Activated CD4-positive, alpha-beta T cell treated with anti-CD3 and anti-CD28 coated beads, Interleukin-2, amount 50 U/mL, for 48 hours (primary cell): ENCODE measurements around the gene TYW1B.
"Not testable (repeated sequence)": the region's sequence is repeated elsewhere in the genome, so short reads cannot be mapped to it uniquely, and the experiment has no call there.

Experiments used
- DNase-seq, 2 experiments: peaks; one replicate each; pipeline ENCODE4 v3.0.0-alpha.2; 2020

Gene TYW1B

DNA sequence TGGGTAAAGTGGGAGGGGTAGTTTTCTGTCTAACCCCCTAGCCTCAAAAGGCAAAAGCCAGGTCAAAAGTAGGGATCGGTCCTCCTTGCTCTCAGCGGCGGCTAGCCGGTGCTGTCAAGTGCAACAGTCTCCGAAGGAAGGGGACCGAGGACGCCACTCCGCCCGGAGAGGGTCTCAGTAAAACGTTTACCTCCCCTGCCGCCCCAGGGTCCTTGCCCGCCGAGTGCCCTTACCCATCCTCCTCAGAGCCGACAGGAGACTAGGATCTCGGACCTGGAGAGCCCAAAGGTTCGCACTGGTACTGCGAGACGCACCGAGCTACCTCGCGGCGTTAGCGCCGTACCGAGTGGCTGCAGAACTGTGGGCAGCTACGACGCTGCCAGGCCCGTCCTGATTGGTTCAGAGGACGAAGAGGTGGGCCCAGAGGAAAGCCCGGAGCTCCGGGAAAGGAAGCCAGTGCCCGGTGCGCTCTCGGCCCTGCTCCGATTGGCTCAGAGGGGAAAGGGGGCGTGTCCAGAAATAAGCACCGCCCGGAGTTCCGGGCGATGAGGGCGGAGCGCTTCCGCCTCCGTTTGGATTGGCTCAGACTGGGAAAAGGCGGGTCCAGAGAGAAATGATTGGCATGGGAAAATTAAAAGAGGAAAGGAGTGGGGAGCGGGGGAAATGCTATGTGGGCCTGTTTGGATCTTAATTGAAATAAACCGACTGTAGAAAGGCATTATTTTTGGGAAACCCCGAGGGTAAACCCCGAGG is at the start of gene TYW1B:
TYW1B (minus strand) TSS at position 362 of the 753 bp plus-strand sequence; CDS start at position 237, 125 bp downstream.
- DNase-seq: peak; percentile 96 to 97

GRCh38 chr7:72867591-72867990 is 39.6 kb upstream of the TYW1B start:
- DNase-seq: not testable (repeated sequence)

GRCh38 chr7:72858846-72859400 is 30.9 kb upstream of the TYW1B start:
- not testable (repeated sequence) for DNase-seq

- DNase-seq: not testable (repeated sequence)
These were observed 29.9 kb upstream of the TYW1B start for GRCh38 chr7:72857925-72858324.

DNA sequence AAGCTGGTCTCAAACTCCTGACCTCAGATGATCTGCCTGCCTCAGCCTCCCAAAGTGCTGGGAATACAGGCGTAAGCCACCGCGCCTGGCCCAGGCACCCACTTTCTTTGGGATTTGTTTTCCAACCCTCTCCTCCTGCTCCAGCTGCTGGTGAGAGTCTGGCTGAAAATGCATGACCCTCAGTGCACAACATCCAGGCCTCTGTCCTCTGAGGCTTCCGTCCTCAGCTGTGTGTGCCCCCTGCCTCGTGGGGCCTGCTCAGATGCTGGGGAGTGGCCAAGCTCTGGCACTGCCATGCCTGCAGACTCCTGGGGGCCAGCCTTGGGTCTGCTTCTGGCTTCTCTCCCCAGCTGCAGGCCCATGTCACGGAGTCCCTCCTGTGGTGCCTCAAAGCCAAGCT is 27.3 kb upstream of the TYW1B start:
- DNase-seq: not testable (repeated sequence)

- not testable (repeated sequence) for DNase-seq
These were observed 24.9 kb upstream of the TYW1B start for GRCh38 chr7:72852937-72853336.

DNA sequence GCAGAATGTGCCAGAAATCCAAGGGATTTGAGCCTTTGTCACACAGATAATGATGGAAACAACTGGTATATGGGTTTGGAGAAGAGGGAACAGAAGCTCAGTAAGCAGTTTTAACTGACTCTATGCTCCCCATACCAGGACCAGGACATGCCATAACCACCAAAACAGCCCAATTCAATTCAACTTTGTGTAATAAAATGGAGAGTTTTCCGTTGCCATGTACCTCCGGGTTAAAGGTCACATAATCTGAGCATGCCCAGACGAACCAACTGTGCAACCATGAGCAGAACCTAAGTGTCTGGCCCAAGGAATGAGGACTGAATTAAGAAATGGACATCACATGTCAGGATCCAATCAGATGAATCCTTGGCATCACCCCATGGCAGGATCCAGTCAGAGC is 22.7 kb upstream of the TYW1B start:
- not testable (repeated sequence) for DNase-seq

- not testable (repeated sequence) for DNase-seq
These were observed 16.1 kb upstream of the TYW1B start for GRCh38 chr7:72844146-72844545.

DNA sequence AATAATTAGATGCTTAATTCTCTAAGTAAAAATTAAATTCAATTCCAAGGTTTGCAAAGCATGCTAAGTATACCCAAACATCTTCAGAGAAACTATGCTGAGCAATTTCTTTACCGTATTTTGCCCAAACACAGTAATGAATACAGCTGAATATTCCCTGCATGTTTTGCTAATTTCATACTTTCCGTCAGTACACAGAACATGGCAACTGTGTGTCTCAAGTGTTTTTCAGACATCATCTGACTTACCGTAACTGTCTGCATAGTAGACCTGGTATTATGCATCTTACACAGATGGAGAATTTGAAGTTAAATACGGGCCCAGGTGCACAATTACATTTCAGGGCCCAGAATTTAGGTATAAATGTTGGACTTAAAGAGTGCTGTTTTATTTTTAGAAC is 15.2 kb upstream of the TYW1B start:
- not testable (repeated sequence) for DNase-seq

GRCh38 chr7:72840966-72841511 is 13.0 kb upstream of the TYW1B start:
- not testable (repeated sequence) for DNase-seq

DNA sequence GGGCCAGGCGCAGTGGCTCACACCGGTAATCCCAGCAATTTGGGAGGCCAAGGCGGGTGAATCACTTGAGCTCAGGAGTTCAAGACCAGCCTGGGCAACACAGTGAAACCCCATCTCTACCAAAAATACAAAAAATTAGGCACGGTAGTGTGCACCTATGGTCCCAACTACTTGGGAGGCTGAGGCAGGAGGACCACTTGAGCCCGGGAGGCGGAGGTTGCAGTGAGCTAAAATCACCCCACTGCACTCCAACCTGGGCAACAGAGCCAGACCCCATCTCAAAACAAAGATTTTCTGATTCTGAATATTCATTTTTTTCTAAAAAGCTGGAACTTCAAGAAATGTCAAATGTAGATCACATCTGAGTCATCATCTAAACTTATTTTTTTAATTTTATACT is 10.3 kb upstream of the TYW1B start:
- DNase-seq: not testable (repeated sequence)

- DNase-seq: not testable (repeated sequence)
These were observed 9.3 kb upstream of the TYW1B start for GRCh38 chr7:72837291-72837690.

- DNase-seq: not testable (repeated sequence)
These were observed 2.6 kb upstream of the TYW1B start for GRCh38 chr7:72830567-72830966.

DNA sequence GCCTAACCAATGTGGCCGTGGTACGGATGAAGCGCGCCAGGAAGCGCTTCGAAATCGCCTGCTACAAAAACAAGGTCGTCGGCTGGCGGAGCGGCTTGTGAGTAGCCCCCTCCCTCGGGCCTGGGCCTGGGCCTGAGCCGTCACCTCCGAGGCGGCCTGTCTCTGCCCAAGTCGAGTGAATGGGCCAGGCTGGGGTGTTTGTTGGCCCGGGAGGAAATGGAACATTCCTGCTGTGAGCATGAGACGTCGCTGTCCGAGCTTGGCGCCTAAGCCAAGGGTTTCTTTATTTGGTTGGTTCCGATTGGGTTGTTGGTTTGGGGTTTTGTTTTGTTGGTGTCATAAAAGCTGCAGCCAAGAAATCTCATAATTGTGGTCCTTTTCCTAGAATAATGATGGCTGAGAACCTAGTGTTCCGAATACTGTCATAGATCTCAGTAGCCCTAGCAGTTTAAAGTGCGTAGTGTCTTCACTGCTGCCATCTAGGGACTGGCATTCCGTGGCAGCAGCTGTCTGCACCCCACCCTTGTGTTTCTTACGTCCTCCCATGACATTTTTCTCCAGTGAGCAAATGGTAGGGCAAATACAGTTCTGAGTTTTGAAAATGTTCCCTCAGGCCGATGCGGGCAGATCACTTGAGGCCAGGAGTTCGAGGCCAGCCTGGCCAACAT is 1.8 kb upstream of the TYW1B start:
- DNase-seq: peak; percentile 31 to 47

GRCh38 chr7:72829291-72829686 is 1.3 kb upstream of the TYW1B start:
- peak; percentile 96 to 98 for DNase-seq

GRCh38 chr7:72823765-72824732 is 4.0 kb downstream of the TYW1B start:
- DNase-seq: not testable (repeated sequence)

- not testable (repeated sequence) for DNase-seq
These were observed 5.5 kb downstream of the TYW1B start for GRCh38 chr7:72822497-72822896.

- not testable (repeated sequence) for DNase-seq
These were observed 9.2 kb downstream of the TYW1B start for GRCh38 chr7:72818663-72819361.

- not testable (repeated sequence) for DNase-seq
These were observed 10.3 kb downstream of the TYW1B start for GRCh38 chr7:72817661-72818060.

- not testable (repeated sequence) for DNase-seq
These were observed 11.4 kb downstream of the TYW1B start for GRCh38 chr7:72816370-72817157.

DNA sequence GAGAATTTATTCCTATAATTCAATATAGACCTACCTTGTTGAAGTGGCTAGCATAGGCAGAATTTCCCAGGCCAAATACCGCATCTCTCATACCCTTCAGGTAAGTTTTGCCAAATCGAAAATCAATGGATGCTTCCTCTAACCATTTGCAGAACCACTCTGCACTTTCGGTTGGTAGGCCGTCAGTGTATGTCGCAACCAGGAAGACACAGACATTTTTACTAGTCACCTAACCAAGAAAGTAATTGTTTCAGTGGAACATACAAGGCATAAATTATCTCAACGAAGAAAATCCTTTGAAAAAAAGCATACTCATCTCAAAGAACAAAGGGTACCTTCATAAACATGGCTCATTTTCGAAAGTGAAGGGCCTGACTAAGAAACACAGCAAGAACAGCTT is 17.6 kb downstream of the TYW1B start:
- not testable (repeated sequence) for DNase-seq
